Epithelial cell of proximal tubule (primary cell): ENCODE measurements around the gene TFIP11. TPM values are rescaled to one million over a fixed set of nuclear protein-coding genes. Genes with fewer than 3 reads are reported as not detected.

Experiments
- DNase-seq: peaks from one replicate; pipeline ENCODE4 v3.0.0-alpha.2; 2011; ENCODE audit warnings: low read depth
- H3K4me3 ChIP-seq: 2 replicates; pipeline ENCODE4 v1.5.1; 2011; ENCODE audit warnings: low read depth, mild to moderate bottlenecking, low read length
- CTCF ChIP-seq: conservative IDR thresholded peaks from 2 replicates; pipeline ENCODE4 v1.5.1; 2012; ENCODE audit warnings: low read depth, mild to moderate bottlenecking, low read length
- total RNA-seq: library from RNA; depleted of rRNA; stranded (reverse); fragments of >200 nt; gene quantifications from 2 replicates; pipeline ENCODE4 v1.2.3, GENCODE V29; 2015

Gene TFIP11
- total RNA-seq, 1 donor from 2014 or later: 17.8 TPM

- no peak for TF ChIP-seq CTCF
- DNase-seq: no peak
- peak overlapping the region; percentile 49 for H3K4me3 ChIP-seq
These were observed 32.3 kb downstream of the TFIP11 start for GRCh38 chr22:26479792-26480610.

- no peak for TF ChIP-seq CTCF
- peak overlapping the region; percentile 49 for H3K4me3 ChIP-seq
- no peak for DNase-seq
These were observed 33.1 kb downstream of the TFIP11 start for GRCh38 chr22:26479043-26479791.

GRCh38 chr22:26477341-26477731 is 34.9 kb downstream of the TFIP11 start:
- H3K4me3 ChIP-seq: no peak overlapping the region
- no peak for DNase-seq
- TF ChIP-seq CTCF: no peak

- DNase-seq: no peak
- no peak overlapping the region for H3K4me3 ChIP-seq
- TF ChIP-seq CTCF: no peak
These were observed 35.5 kb downstream of the TFIP11 start for GRCh38 chr22:26476705-26477340.

- H3K4me3 ChIP-seq: no peak overlapping the region
- TF ChIP-seq CTCF: no peak
- DNase-seq: no peak
These were observed 37.6 kb downstream of the TFIP11 start for GRCh38 chr22:26474682-26475081.

- peak; percentile 87 for DNase-seq
- no peak for TF ChIP-seq CTCF
- no peak overlapping the region for H3K4me3 ChIP-seq
These were observed 40.8 kb downstream of the TFIP11 start for GRCh38 chr22:26471522-26471921.
